GM19397 (cell line): ENCODE results near the gene SNX3.

ENCODE experiments used
- ATAC-seq: cut with Tn5 transposase; IDR thresholded peaks from one replicate; pipeline ENCODE4 v1.9.1; 2021; ENCODE audit warnings: mild to moderate bottlenecking, moderate library complexity; ENCODE audit not compliant: unreplicated experiment

The SNX3 gene

DNA sequence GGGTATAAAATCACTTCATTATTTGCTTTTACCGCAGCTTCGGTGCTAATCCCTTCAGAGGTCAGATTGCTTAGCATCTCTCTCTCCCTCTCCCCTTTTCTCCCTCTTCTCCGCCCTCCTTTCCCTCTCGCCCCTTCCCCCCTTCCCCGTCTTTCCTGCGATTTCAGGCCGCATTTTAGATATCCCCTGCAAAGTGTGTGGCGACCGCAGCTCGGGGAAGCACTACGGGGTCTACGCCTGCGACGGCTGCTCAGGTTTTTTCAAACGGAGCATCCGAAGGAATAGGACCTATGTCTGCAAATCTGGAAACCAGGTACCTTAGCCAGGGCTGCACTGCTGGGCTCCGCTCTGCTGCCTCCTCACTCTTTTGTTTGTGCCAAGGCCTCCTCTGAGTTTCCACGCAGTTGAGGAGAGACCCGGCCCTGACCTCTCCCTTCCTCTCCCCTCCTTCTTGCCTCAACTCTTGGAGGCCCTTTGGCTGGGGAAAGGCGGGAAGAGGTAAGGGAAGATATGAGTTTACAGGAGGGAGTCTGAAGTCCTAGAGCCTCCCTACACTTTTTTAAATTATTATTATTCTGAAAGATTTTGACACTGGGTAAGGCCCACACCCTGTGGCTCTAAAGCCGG, 89.4 kb downstream of the SNX3 start:
- no peak for ATAC-seq

GRCh38 chr6:108170332-108171290, 90.2 kb downstream of the SNX3 start:
- ATAC-seq = no peak

- no peak for ATAC-seq
Observed at GRCh38 chr6:108169464-108170331, 91.1 kb downstream of the SNX3 start.

DNA sequence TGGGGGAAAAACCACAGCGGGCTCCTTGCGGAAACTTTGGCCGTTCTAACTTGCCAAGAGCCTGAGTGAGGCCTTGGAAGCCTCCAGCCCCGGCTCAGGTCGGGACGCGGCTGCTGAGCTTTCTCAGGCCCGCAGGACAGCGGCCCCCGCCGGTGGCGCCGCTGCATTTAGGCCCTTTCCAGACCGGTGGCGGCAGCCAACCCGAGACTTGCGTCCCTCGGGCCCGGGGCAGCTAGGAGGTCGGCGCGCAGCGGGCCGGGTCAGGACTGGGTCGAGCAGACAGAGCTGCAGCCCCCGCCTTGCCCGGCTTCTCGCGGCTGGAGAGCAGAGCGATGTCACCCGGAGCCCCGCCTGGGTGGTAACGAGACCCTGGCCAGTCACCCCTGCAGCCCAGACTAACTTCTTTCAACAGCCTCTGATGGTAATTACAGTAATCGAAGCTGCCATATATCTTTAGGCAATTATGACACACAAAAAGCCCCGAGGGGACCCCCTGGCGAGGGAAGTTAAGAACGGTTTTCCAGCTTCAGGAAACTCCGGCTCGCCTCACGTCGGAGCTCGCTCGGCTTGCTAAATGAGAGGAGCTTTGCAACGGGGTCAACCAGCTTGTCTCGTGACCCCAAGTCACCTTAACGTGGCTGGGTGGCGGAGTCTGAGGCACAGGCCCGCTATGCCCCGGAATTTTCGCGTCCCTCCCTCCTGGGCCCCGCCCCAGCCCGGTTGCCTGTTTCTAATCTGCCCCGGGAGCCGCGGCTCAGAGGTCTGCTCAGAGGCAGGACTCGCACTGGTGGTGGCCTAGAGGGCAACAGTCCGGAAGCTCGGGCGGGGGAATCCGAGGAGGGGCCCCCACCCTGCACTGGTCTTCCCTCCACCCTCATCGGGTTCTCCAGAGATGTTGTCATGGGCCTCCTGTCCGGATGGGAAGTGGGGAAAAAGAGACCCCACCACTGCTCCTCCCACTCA, 92.1 kb downstream of the SNX3 start:
- no peak for ATAC-seq

- no peak for ATAC-seq
Observed at GRCh38 chr6:108168090-108168463, 92.8 kb downstream of the SNX3 start.

- no peak for ATAC-seq
Observed at GRCh38 chr6:108167449-108168089, 93.3 kb downstream of the SNX3 start.

- no peak for ATAC-seq
Observed at GRCh38 chr6:108166664-108167448, 94.0 kb downstream of the SNX3 start.

DNA sequence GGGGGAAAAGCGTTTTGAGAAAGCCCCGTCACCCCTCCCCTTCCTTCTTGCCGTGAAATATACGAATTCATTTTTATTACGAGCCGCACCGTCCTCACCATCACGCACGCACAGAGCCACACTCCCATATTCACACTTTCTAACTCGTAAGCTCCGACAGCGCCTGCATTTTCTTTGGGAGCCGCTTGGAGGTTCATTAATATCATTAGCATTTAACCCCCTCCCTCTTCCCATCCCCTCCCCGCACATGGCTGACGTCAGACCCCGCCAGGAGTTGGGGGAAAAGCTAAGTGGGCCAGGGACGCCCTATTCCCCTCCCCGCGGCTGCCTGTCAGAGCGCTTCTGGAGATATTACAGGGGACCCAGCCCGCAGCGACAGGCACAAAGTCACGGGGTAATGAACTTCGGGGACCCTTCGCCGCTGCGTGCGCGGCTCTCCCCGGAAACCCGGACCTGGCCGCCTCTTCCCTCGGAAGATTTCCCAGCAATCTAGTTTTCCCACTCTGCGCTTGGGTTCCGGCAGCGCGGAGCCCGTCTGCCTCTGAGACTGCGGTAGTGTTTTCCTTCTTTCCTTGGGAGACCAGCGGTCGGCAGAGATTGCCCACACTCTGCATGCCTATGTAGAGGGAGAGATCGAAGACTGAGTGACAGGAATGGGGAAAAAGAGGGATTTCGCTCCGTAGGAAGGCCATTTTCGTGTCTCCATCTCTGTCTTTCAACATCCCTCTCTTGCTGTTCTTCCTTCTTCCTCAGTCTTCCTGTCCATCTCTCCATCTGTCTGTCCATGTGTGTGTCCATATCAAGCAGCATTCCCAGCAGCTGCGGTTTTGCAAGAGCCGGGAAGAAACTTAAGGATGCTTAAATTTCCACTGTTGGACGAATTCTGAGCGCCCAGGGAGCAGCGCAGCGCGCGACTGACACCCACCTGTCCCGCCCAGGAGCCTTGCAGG, 94.9 kb downstream of the SNX3 start, which contains the start of gene NR2E1:
TSS of gene NR2E1 (plus strand) at position 309 of the 950 bp plus-strand sequence. CDS start 744 bp downstream, outside the sequence.
- no peak for ATAC-seq

DNA sequence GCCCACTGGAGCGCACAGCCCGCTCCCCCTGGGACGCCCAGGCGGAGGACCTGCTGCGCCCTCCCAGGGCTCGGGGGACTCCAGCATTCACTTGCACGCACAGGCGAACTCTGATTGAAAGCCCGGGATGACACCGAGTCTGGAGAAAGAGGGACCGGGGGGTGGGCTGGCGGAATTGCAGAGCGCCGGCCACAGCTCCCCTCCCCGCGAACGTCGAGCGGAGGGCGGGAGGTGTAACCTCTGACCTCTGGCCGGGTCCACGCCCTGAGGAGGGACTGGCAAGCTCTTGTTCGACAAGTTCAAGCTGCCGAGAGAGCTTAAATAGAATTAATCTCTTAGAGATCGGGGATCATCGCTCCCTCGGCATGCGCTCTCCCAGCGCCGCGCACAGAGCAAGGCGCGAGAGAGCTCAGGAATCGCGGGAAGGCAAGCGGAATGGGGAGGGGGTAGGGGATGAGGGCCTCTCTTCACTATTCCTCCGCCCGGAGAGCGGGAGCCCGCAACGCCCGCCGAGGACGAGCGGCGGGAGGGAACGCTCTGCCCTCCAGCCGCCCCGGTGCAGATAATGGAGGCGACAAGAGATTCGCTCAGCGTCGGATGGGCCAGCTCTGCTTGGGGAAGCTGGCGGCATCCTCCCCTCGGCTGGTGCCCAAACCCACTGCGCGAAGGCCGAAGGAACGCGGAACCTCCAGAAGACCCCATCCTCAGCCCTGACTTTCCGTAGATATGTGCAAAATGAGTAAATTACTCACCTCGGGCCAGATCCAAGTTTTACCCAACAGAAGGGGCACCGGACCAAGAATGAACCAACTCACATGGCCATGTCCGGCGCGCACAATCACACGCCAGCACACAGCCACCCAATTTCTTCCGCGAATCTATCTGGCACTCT, 95.8 kb downstream of the SNX3 start:
- ATAC-seq = no peak

GRCh38 chr6:108164543-108164814, 96.4 kb downstream of the SNX3 start:
- no peak for ATAC-seq

GRCh38 chr6:108163644-108164542, 96.9 kb downstream of the SNX3 start:
- no peak for ATAC-seq

DNA sequence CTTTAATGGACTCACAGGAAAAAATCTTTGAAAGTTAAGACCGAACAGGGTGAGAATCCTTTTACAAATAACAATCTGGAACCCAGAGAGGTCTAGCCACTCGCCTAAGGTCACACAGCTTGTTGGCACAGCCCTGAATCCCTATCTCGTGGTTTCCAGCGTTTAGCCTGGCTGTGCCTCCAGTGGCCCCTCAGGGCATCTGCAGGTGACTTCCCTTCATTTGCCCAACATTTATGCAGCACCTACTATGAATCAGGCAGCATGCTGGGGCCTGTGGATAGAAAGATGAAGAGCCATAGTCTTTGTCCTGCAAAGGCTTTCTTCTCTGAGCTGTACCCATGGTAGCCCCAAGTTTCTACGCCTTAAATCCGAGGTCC, 97.6 kb downstream of the SNX3 start:
- ATAC-seq = no peak

GRCh38 chr6:108161724-108162282, 99.0 kb downstream of the SNX3 start:
- ATAC-seq = no peak
